Brain pericyte (primary cell): Measurements from ENCODE around the gene C1orf174.

Experiments
- DNase-seq: peaks from one replicate; pipeline ENCODE4 v3.0.0-alpha.2; 2012; ENCODE audit warnings: low read depth, low spot score

The C1orf174 gene

GRCh38 chr1:3895279-3895950 lies 4.7 kb downstream of the C1orf174 start:
- no peak for DNase-seq

GRCh38 chr1:3894626-3895278 lies 5.3 kb downstream of the C1orf174 start:
- no peak for DNase-seq

DNA sequence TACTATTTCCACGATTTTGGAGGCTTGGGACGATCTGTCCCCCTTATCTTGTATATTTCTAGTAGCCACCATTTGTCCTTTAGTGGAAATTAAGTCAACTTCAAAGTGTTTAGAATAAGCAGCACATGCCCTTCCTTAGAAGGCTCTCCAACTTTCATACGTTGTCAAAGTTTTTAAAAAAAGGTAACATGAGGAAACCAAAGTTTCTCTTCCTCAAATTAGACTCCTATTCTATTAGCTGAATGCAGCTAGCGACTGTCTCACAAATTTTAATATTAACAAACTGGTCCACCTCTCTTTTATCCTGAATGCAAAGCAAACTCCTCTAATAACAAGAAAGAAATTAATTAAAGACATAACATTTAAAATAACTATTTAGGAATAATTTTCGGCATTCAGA lies 6.9 kb downstream of the C1orf174 start:
- no peak for DNase-seq

DNA sequence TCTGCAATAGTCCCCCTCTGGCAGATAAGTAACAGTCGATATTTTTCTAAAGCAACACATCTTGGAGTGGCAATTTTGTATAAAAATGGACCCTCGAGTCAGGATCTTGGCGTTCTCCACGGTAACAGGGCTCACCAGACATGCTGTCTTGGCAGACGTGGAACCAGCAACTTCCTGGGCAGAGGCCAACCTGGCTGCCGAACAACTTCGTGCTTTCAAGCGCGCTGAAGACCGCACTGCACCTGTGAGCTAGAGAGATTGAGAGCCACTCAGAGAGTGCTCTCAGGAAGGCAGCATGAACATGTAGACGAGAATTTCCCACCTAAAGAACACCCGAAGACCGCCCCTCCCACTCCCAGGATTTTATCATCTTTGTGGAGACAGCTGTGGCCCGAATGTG lies 7.3 kb downstream of the C1orf174 start:
- DNase-seq, result no peak

DNA sequence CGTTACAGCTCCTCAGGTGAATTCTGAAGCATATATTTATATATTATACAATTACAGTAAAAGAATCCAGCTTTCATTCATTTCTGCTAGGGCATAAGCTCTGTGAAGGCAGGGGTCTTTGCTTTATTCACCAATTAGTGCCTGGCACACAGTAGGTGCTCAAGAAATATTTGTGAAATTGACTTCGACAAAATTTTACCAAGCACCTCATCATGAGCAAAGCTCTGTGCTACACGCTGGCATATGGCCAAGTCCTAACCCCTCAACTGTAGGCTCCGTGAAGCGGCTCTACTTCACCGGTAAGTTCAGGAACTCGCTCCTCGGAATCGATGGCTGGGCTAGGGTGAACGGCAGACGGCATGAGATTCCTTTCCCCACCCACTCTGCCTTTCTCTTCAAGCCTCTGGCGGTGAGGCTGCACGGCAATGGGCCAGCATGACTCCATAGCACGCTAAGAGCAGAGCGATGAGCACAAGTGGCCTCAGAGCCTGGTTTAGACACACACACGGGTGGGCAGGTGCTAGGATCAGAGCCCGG lies 8.7 kb downstream of the C1orf174 start:
- no peak for DNase-seq

GRCh38 chr1:3890389-3891328 lies 9.4 kb downstream of the C1orf174 start:
- DNase-seq, result no peak

DNA sequence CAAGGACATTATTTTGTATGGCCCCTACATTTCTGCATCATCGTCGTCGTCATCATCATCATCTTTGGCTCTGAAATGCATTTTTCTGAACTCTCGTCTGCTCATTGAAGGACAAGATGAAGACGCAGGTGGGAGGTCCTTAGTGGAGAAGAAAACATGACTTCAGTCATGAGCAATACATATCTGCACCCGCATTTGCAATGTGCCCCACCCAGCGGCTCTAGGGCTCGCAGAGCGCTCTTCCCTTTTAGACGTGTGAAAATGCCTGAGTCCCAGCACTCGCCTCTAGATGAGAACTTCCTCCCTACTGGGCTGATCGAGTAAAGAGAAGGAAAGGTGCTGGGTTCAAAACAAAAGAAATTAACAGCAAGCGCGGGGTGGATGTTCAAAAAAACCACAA lies 10.1 kb downstream of the C1orf174 start:
- DNase-seq, result no peak

DNA sequence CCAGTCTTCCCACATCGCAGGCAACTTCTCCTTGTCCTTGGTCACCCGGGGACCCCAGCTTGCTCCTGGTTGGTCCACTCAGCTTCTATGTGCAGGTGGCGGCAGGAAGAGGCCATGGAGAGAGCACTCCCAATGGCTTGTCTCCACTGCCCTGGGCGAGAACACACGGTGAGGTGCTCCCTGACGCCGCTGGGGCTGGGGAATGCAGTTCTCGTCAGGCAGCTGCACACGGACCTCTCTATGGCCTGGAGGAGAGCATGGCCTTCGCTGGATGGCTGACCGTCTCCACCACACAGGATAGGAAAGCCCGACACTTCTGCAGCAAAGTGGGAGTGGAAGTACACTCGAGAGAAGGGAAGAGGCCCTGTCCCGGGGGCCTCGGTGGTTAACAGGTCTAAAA lies 11.8 kb downstream of the C1orf174 start:
- DNase-seq, result no peak

DNA sequence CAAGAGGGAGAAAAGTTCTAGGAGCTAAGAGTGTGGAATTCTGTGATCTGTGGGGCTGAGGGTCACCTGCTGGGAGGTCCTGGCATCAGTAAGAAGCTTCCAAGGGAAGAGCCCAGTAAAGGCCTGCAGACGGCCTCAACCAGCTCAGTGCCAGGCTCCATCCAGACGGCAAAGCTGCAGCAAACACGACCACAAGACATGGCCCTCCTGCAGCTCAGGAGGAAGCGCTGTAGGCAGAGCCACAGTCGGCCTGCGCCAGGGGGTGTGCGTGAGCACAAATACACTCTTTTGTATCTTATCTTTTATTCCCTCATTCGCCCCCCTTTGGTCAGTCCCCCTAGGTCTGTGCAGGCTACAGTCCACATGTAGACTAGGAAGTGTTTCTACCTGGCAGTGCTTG lies 13.4 kb downstream of the C1orf174 start:
- no peak for DNase-seq

GRCh38 chr1:3886106-3886670 lies 13.9 kb downstream of the C1orf174 start:
- no peak for DNase-seq

DNA sequence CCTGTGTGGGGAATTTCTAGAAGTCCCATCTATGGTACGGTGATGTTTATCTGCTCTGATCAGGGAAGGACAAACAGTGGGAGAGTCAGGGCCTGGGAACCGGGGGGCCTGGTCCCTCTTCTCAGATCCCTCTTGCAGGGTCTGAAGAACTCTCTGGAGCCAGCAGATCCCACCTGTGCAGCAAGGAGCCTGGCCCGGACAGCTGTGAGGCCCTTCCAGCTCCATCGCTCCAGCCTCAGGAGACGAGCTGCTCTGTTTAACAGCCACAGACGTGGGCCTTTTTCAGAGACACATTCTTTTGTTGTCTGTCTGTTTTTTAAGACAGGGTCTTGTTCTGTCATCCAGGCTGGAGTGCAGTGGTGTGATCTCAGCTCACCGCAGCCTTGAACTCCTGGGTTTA lies 14.5 kb downstream of the C1orf174 start:
- no peak for DNase-seq

DNA sequence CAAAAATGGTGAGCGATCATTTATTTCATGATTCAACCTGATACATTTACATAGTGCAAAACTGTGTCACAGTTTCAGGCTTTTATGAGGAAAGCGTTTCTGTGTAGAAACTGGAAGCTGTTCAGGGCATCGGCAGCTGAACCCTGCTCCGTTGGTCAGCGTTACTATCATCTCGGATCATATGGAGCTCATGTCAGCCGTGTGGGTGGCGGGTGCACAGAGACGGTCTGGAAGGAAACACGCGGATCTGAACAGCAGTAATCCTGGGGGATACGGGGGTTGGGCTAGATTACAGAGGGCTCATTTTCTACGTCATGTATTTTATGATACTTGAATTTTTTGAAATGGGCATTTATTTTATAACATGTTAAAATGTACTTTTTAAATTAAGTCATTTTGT lies 15.1 kb downstream of the C1orf174 start:
- DNase-seq, result no peak

GRCh38 chr1:3883194-3883925 lies 16.7 kb downstream of the C1orf174 start:
- no peak for DNase-seq

GRCh38 chr1:3881193-3881480 lies 18.9 kb downstream of the C1orf174 start:
- DNase-seq, result no peak

- DNase-seq, result no peak
These were observed 19.5 kb downstream of the C1orf174 start for GRCh38 chr1:3880429-3881192.

DNA sequence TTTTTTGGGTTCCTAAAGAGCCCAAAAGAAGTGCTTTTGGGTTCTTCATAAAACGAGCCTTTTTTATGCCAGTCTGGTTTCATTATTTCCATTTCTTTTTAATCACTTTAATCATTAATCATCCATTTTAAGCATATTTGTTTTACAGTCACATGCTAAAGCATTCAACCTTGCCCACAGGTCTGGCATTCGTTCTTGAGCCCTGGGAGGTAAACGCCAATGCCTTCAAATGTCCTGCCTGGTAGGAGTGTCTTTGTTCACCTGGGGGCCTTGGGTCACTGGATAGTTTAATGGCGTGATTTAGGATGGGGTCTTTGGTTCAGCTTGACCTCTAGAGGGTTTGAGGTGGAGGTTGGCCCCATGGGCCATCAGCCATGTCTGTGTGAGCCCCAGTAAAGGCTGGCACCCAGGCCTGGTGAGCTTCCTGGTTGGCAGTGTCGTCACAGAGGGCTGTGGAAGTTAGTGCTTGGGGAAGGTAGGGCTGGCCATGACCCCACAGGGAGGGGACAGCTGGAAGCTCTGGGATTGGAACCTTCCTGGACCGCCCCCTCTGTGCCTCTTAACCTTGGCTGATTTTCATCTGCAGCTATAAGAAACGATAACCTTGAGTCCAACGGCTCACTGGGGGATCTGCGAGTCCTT lies 20.2 kb downstream of the C1orf174 start:
- no peak for DNase-seq

DNA sequence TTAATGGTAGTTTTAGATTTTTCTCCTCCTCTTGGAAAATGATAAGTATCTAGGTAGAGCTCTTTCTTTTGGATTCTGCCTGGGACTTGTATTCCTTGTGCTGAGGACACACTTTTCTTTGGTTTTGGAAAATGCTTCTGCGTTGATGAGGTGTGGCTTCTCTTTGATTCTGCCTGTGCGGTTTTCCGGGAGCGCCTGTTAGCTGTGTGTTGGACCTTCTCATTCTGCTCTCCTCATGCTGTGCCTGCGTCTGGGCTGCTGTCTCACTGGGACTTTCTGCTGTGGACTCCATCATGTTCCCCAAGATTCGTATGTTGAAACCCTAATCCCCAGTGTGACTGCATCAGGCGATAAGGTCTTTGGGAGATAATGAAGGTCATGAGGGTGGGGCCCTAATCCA lies 21.0 kb downstream of the C1orf174 start:
- no peak for DNase-seq

DNA sequence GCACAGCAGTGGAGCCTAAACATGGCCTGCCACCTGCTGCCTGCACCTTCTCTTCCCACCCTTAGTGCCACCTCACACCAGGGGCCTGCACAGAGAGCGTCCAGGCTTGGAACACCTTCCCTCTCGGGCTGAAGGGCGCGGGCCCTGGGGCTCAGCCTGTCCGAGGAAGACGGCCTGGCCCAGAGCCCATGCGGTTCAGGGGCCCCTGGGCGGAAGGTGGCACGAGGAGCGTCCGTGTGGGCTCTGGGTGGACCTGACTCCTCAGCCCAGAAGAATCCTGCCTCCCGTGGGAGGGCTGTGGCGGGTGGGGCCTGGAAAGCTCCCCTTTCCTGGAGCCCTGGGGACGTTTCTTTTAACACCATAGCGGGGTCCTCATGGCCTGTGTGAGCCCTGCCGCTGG lies 23.4 kb downstream of the C1orf174 start:
- no peak for DNase-seq

GRCh38 chr1:3874736-3875135 lies 25.3 kb downstream of the C1orf174 start:
- DNase-seq, result no peak

DNA sequence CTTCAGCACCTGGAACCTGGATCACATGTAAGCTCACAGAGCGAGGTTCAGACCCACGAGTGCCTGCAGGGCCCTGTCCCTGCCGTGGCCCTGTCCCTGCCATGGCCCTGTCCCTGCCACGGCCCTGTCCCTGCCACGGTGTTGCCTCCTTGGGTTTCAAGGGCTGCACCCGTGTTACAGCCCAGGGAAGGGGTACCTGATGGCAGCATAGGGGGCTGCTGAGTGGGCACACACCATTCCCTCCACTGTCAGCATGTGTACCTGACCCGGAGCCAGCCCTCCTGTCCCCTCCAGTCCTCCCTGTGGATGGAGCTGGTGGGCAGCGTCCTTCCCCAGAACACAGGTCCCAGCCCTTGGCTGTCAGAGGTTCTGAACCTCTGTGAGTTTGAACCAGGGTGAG lies 27.5 kb downstream of the C1orf174 start:
- DNase-seq, result no peak
